A673 (cell line): ENCODE results near the gene RNF41. TPM values are rescaled to one million over a fixed set of nuclear protein-coding genes. Genes with fewer than 3 reads are reported as not detected.

ENCODE experiments used
- BruUV-seq: library from RNA; stranded (reverse); fragments of 400-500 nt; replicated peaks from 2 replicates; lab custom pipeline; 2021; lab: Mats Ljungman, UMichigan
- CTCF ChIA-PET: fragments of 300-600 bp; sonication (Branson Sonifier 250); formaldehyde crosslinking; loops from one replicate; lab custom pipeline; 2022; ENCODE audit warnings: antibody characterized with exemption; lab: Charles Lee
- POLR2A ChIA-PET: fragments of 300-600 bp; sonication (Branson Sonifier 250); formaldehyde crosslinking; loops from one replicate; lab custom pipeline; 2022; ENCODE audit warnings: antibody characterized with exemption; ENCODE audit not compliant: low non-redundant PET; lab: Charles Lee
- DNase-seq: peaks from one replicate; pipeline ENCODE4 v3.0.0-alpha.2; 2015; ENCODE audit warnings: low spot score
- H3K27ac ChIP-seq: fragments of 200-600 bp; sonication (generic); 2 replicates; pipeline ENCODE4 v1.5.1; 2016; ENCODE audit warnings: mixed run types, low read depth, mild to moderate bottlenecking, mixed read lengths, antibody characterized with exemption, low read length; ENCODE audit not compliant: poor library complexity, severe bottlenecking
- H3K27me3 ChIP-seq: fragments of 200-600 bp; sonication (generic); replicated peaks from 2 replicates; pipeline ENCODE4 v1.6.1; 2017; ENCODE audit warnings: mixed run types, low read depth, mild to moderate bottlenecking, mixed read lengths, antibody characterized with exemption, low read length; ENCODE audit not compliant: insufficient read depth, poor library complexity
- H3K36me3 ChIP-seq: fragments of 200-600 bp; sonication (generic); 2 replicates; pipeline ENCODE4 v1.6.1; 2016; ENCODE audit warnings: mixed run types, mild to moderate bottlenecking, mixed read lengths, antibody characterized with exemption, low read length; ENCODE audit not compliant: insufficient read depth, poor library complexity, severe bottlenecking
- H3K4me1 ChIP-seq: fragments of 200-600 bp; sonication (generic); 2 replicates; pipeline ENCODE4 v1.6.1; 2017; ENCODE audit warnings: mixed run types, mild to moderate bottlenecking, mixed read lengths, antibody characterized with exemption, low read length; ENCODE audit not compliant: insufficient read depth, poor library complexity, severe bottlenecking
- H3K4me3 ChIP-seq: fragments of 200-600 bp; sonication (generic); 2 replicates; pipeline ENCODE4 v1.5.1; 2016; ENCODE audit warnings: low read depth, mixed run types, mild to moderate bottlenecking, mixed read lengths, low read length; ENCODE audit not compliant: poor library complexity, severe bottlenecking
- H3K9me3 ChIP-seq: fragments of 200-600 bp; sonication (generic); 2 replicates; pipeline ENCODE4 v1.6.1; 2016; ENCODE audit warnings: mixed run types, low read depth, mild to moderate bottlenecking, mixed read lengths, antibody characterized with exemption, low read length; ENCODE audit not compliant: poor library complexity, severe bottlenecking
- CTCF ChIP-seq: fragments of 300-800, 200-600 bp; sonication (generic); conservative IDR thresholded peaks from 2 replicates; pipeline ENCODE4 v1.5.1; 2017; ENCODE audit warnings: low read depth, mild to moderate bottlenecking, antibody characterized with exemption, low read length, moderate library complexity, mixed read lengths
- EZH2 ChIP-seq: fragments of 200-600 bp; sonication (generic); IDR thresholded peaks from 2 replicates; pipeline ENCODE4 v1.6.1; 2017; ENCODE audit warnings: borderline replicate concordance, low read depth, mild to moderate bottlenecking, mixed read lengths, antibody characterized with exemption, low read length; ENCODE audit not compliant: poor library complexity, severe bottlenecking
- intact Hi-C: fragments of 100-400 bp; cut with micrococcal nuclease; formaldehyde crosslinking; loops from one replicate; pipeline ENCODE4 v1.10.0; 2022; ENCODE audit not compliant: unreplicated experiment
- total RNA-seq: library from RNA; stranded (reverse); gene quantifications from 2 replicates; pipeline ENCODE4 v1.2.3, GENCODE V29; 2021

RNF41 gene
- total RNA-seq, 1 experiment from 2014 or later, result 48.1 TPM

- Histone ChIP-seq H3K9me3 (no peaks in the 10 kb centered on the region), H3K36me3 (peaks cover 77% of the 10 kb centered on the region), H3K4me1 (peaks cover 15% of the 10 kb centered on the region), H3K4me3 (no peak overlapping the region), H3K27me3 (no peaks in the 10 kb centered on the region), H3K27ac (no peak overlapping the region)
- POLR2A ChIA-PET, result no interaction called here
- BruUV-seq, result no TSS peak
- intact Hi-C loops, result no loop called here
- DNase-seq, result no peak
- CTCF ChIA-PET, result no interaction called here
- TF ChIP-seq EZH2 (no peak), CTCF (no peak)
These were observed 31.4 kb upstream of the RNF41 start for GRCh38 chr12:56253091-56253490.

DNA sequence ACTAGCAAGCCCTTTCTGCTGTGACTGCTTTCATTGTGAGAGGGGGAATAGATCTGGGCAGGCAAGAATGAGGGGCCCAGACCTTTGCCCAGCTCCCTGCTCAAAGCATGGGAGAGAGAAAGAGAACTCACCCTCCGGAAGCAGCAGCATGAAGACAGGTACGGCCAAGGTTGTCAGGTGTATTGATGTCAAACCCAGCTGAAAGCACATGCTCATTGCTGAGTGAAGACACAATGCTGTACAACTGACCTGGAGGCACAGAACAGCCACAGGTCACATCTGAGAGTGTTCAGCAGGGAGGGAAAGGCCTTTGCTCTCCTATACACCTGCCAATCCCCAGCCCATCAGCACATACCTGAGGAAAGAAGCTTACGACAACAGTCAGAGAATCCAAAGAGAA, 30.9 kb upstream of the RNF41 start:
- peaks cover 81% of the 10 kb centered on the region for H3K36me3 ChIP-seq
- ChIA-PET POLR2A (interaction anchor here (0.6 kb wide), 1 partner anchor 90 kb away, joined by 4 read pairs; no protein-coding TSS in a partner anchor), CTCF (no interaction called here)
- no TSS peak for BruUV-seq
- no peak overlapping the region for H3K4me3 ChIP-seq
- TF ChIP-seq CTCF, result no peak
- no peak for TF ChIP-seq EZH2
- no peak for DNase-seq
- H3K27me3 ChIP-seq, result no peaks in the 10 kb centered on the region
- intact Hi-C loops, result no loop called here
- H3K9me3 ChIP-seq, result no peaks in the 10 kb centered on the region
- H3K27ac ChIP-seq, result no peak overlapping the region
- peaks cover 15% of the 10 kb centered on the region for H3K4me1 ChIP-seq

- DNase-seq, result no peak
- ChIA-PET POLR2A (no interaction called here), CTCF (no interaction called here)
- TF ChIP-seq CTCF, result no peak
- no peak for TF ChIP-seq EZH2
- H3K4me3 ChIP-seq, result no peak overlapping the region
- no peaks in the 10 kb centered on the region for H3K27me3 ChIP-seq
- no peaks in the 10 kb centered on the region for H3K9me3 ChIP-seq
- no peaks in the 10 kb centered on the region for H3K4me1 ChIP-seq
- intact Hi-C loops, result no loop called here
- H3K36me3 ChIP-seq, result peaks cover 79% of the 10 kb centered on the region
- BruUV-seq, result no TSS peak
- no peak overlapping the region for H3K27ac ChIP-seq
These were observed 27.0 kb upstream of the RNF41 start for GRCh38 chr12:56248711-56249110.
